Amygdala (tissue), 56 donors: ENCODE measurements around the gene SASH3.

Experiments
- DNase-seq, 56 donors: peaks; one replicate each; lab custom pipeline; 2025; lab: John Stamatoyannopoulos, UW

SASH3 gene

DNA sequence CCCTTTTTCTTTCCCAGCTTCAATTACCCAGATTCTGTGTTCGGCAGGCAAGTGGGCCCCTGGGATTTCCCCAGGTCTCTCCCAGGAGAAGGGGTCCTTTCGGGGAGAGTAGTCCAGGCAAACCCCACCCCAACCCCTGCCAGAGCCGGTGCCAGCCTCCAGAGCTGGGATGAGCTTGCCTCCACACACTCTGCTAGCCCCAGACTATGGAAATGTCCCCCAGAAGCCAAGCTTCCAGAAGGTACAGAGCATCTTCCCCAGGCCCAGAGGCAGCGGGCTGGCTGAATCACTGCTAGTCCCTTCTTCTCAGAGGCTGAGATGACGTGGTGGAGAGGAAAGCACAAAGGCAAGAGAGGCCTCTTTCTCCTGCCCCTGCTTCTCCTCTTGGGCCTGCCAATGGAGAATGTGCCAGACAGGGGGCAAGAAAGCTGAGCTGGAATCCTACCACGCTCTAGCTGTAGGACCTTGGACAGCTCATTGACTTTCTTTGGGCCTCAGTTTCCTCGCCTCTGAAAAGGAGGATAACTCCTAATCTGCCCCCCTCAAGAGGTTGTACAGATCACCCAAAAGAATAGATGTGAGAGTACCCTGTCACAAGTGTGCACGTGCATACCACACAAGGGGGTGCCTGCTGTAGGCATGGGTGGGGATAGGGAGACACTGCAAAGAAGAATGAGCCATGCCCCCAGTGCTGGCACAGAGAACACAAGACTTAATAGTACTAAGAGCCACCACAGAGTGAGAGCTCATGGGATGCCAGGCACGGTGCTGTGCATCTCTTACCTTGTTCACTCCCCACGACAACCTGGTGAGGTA lies 2.1 kb downstream of the SASH3 start:
- DNase-seq = no peak

DNA sequence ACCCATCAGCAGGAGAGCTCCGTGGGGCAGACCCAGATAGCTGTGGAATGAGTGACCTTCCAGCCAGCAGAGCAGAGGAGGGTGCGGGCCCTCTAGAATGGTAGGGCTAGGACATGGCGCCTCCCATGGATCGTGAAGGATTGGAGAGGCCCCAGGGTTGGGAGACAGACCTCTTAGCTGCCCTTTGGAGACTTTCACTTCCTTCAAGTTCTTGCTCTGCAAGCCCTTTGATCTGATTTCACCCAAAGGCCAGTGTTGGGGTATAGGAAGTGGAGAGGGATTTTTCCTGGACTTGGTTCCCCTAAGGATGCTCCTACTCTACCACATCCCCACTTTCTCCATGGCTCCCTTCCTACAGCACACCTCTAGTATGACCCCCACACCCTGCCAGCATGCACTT lies 3.0 kb downstream of the SASH3 start:
- no peak for DNase-seq

DNA sequence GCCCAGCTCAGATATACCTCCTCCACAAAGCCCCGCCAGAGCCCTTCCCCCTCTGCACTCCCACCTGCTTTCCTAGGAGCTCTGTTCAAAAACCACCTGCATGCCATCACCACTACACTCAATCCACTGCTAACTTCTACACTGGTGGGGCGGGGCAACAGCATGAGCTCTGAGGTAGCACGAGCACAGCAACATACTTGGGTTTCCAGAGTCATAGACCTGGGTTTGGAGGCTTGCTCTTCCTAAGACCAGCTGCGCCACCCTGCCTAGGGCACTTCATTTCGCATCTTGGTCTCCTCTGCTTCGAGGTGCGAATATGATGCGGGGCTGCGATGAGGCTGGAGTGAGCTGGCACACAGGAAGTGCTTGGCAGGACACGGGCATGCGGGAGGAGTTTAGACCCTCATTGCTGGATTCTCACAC lies 3.6 kb downstream of the SASH3 start:
- DNase-seq = no peak

DNA sequence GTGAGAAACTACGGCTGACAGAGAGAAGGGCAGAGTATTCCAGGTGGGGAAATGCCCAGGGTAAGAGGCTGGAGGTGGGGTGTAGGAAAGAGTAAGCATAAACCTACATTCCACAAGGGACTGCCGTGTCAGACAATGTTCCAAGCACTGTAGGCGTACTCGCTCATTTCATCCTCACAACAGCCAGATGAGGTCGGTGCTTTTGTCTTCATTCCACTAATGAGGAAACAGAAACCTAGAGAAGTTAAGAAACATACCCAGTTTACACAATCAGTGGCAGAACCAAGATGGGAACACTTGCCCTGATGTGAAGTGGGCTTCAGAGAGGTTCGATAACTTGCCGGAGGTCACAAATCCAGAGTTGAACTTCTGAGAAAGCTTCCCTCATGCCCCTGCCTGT lies 4.6 kb downstream of the SASH3 start:
- DNase-seq = no peak

DNA sequence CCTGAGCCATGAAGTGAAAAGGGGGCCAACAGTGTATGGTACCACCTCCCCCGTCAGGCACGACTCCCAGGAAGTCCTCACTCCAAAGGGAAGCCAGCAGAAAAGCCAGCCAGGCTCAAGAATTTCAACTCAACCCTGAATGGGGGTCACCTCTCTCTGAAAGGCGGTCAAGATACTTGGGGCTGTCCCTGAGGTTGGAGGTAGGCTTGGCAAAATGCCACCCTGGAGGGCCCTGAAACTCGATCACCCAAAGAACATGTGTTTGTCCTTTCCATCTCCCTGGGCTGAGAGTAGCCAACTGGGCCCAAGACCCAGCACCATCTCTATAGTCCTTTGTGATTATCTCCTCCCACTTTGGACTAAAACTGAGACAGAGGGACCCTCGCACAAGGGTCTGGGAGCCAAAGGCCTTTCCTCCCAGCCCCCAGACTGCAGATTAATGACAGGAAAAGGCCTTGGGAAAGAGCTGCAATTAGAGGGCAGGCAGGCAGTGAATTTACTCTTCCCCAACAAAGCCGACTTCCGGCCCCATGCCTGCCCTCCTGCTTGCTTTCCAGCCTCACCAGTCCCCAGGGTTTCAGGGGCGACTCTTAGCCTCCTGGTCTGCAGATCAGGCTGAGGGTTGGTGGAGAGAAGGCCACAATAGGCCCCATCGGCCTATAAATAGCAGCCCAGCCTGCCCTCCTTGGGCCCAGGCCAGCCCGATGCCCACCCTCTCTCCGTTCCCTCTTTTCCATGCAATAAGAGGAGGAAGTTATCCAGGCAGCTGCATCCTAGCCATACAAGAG lies 5.6 kb downstream of the SASH3 start:
- no peak for DNase-seq

DNA sequence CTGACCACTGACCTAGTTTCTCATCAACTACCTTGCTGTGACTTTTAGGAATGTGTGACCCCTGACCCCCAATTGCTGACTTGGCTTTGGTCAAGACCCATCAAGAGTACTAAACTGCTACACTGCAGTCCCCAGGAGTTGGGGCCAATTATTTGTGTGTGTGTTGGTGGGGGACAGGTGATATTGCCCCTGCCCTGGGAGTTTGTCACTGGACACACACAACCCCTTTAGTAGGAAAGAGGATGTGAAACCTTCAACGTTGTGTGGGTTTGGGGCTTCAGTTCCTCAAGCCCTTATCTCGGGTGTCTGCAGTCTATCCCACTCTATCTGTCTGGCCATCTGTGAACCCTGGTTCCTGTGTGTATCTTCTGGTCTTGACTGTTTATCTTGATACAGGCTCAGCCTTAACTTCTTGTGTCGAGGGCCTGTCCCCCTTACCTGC lies 6.5 kb downstream of the SASH3 start:
- peak in 1 of 56 donors; percentile 5 for DNase-seq

DNA sequence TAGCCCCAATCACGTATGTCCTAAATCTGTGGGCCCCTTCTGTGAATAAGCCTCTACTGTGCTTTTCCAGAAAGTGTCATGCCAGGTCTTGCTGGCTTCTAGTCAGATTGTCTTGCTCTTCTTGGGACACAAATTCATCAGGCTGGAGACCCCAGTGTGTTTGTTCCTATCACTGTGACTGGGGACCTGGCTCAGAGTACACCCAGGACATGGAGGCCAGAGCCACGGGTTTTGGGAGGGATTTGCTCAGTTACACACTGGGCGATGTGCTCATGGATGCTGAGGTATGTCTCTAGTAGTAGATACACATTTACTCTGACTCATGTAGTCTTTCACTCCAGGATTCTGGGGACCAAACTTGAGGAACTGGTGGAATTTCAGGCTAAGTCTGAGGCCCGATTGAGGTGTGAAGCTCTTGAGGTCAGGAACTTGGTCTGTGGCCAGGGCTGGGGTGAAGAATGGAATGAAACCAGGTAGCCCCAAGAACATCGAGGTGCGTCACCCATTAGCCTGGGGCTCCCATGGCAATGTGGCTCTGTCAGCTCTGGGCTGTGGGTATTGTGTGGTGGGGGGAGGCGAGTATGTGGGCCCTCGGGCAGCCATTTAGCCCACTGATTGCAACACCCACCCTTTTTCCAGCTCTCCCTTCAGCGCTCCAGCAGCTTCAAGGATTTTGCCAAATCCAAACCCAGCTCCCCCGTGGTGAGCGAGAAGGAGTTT lies 7.7 kb downstream of the SASH3 start:
- no peak for DNase-seq

DNA sequence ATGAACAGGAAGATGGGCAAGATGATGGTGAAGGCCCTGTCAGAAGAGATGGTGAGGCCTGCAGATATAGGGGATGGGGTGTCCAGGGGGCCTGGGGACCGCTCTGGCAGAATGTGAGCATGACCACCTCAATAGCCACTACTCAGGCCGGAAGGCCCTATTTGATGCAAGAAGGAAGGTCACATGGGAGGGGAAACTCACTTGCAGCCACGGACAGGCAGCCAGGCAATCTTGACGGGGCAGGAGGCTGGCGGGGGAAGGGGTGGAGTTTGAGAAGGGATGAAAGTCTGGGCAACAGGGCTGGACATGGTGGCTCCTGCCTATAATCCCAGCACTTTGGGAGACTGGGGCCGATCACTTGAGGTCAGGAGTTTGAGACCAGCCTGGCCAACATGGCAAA lies 8.8 kb downstream of the SASH3 start:
- DNase-seq = no peak

DNA sequence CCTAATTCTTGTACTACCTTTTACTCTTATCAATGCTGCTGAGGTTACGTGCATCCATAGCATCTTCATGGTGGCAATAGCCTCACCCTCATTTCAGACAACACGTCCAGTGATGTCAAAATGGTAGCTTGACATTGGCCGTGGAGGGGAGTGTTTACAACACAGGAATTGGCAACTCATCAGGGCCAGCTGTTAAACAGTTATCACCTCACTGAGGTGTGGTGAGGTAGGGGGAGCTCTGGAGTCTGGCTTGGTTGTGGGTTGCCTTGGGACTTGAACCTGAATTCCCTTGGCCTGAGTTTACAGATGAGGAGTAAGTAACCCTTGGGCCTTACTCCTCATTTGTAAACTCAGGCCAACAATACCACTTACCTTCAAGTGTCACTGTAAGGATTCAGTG lies 10.4 kb downstream of the SASH3 start:
- no peak for DNase-seq

DNA sequence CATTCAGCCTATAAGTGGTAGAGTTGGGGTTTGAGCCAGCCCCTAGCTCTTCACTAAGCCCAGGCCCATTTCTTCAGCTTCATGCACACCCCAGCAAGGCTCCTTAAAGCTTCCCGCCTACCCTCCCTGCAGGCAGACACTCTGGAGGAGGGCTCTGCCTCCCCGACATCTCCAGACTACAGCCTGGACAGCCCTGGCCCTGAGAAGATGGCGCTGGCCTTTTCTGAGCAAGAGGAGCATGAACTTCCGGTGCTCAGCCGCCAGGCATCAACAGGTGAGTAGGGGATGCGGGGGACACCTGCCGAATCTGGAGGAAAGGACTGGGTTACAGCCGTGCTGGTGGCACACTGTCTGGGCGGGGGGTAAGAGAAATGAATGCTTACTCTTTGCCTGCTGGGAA lies 11.1 kb downstream of the SASH3 start:
- no peak for DNase-seq

DNA sequence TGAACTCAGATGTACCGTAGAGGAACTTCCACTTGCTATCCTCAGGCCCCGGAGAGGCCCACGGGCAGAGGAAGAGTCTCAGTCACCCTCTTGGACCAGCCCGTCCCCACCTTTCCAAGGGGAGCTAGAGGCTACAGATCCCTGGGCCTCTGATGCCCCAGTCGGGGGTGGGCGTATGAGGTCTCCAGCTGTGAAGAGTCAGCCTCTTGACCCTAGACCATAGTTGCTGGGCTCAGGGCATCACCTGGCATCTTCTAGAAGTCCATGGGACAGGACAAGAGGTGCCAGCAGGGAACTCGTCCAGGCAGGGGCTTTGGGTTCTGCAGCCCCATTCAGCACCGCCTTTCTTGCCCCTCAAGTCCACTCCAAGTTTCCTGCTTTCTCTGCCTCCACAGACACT lies 11.6 kb downstream of the SASH3 start:
- no peak for DNase-seq

DNA sequence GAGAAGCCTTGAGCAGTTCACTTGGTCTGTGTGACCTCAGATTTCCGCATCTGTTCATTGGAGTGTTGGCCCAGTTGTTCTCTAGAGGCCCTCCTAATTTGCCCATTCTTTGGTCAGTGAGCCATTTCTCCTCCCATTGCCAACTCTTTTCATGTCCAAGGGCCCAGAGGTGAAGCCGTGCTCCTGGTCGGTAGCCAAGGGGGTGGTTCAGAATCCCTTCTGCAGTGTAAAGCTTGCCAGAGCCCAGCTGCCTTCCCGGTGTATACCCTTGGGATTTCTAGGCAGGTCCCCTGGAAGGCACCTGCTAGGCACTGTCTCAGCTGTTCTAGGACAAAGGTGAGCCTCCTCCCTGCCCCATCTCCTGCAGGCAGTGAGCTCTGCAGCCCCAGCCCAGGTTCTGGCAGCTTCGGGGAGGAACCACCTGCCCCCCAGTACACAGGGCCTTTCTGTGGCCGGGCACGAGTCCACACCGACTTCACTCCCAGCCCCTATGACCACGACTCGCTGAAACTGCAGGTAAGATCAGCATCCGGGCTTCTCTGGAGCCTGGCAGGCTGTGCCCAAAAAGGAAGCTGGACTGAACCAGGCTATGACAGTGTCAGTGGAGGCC lies 12.3 kb downstream of the SASH3 start:
- DNase-seq = no peak

DNA sequence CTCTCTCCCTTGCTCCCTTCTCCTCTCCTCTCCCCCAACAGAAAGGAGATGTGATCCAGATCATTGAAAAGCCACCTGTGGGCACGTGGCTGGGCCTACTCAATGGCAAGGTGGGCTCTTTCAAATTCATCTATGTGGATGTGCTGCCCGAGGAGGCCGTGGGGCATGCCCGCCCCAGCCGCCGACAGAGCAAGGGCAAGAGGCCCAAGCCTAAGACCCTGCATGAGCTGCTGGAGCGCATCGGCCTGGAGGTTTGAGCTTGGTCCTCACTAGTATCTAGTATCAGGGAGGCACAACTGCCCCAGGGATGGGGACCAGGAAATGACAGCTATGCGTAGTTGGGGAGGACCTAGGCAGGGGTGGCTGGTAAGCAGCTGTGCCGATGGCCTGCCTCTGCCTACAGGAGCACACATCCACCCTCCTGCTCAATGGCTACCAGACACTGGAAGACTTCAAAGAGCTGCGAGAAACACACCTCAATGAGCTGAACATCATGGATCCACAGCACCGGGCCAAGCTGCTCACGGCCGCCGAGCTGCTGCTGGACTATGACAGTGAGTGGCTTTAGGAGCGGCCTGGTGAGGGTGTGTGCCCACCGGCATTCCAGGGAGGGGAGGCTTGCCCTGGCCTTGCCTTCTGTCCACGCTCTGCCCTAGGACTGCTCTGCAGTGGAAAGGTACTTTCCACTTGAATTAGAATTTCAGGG lies 13.0 kb downstream of the SASH3 start:
- DNase-seq = no peak

DNA sequence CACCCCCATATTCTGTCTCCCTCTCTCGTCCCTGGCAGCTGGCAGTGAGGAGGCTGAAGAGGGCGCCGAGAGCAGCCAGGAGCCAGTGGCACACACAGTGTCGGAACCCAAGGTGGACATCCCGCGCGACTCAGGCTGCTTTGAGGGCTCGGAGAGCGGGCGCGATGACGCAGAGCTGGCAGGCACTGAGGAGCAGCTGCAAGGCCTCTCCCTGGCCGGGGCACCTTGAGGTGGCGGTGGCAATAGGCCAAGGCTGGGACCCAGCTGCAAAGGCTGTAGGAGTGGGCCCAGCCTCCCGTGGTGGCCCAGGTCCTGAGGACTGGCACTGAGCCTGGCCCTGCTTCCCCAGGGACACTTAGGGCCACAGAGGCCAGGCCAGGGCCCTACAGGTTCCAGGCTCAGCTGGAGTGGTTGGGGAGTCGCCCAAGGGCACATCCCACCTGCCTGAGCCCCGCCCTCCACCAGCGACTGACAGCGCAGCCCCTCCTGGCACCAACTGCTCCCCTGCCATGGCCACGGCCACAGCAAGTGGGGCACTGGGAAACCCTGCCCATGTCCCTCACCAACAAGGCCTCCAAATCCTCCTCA lies 13.9 kb downstream of the SASH3 start:
- DNase-seq = peak in 2 of 56 donors; percentile 5 to 17

DNA sequence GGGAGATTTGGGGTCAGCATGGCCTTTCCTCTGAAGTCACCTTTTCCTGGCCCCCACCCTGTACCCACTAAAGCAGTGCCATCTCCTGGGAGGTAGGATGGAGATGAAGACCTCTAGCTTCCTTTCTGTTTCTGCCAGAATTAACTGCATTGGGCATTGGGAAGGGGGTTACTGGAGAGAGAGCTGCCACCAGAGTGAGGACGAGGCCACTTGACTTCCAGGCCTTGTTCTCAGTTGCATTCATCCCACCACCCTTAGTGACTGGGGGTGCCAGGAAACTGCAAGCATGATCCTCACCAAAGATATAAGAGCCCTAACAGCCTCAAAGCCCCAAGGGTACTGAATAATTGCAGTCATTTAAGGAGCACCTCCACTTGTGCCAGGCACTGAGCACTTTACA lies 15.8 kb downstream of the SASH3 start:
- DNase-seq = no peak

DNA sequence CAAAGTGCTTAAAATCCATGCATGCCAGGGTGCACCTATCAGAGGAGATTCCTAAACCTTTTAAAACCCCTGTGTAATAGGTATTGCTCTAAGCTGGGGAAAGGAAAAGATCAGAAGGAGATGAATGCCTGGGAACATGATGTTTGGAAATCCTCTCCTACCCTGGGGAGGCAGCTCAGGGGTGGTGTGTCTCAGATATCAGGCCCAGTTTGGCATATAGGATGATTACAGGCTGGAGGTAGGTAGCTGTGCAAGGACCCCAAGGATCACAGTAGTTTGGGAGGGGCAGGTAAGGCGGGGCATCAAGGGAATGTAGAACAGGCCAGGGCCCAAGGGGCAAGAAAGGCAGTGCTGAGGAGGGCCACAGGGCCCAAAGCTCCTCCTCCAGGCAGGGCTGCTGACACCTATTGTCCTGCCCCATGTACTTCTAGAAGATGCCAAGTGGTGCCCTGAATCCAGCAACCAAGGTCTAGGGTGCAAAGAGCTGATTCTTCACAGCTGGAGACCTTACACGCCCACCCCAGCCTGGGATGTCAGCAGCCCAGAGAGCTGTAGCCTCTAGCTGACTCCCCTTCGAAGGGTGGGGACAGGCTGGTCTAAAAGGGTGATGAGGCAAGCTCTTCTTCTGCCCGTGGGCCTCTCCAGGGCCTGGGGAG lies 17.6 kb downstream of the SASH3 start:
- DNase-seq = no peak

DNA sequence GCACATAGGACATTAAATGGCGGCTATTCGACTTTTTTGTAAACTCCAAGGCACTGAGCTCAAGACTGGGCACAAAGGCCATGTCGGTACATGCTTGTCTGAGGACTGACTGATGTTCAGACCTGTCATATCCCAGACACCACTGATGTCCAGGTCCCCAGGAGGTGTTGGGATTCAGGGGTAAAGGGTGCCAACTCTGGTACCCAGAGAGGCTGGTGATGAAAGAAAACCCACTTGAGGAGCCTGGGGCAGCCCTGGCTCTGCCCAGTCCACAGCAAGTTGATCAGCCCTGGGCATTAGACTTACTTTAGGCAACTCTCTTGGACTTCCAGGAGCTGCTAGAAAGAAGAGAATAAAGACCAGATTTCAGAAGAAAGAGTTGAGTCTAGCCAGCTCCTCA lies 18.7 kb downstream of the SASH3 start:
- no peak for DNase-seq

DNA sequence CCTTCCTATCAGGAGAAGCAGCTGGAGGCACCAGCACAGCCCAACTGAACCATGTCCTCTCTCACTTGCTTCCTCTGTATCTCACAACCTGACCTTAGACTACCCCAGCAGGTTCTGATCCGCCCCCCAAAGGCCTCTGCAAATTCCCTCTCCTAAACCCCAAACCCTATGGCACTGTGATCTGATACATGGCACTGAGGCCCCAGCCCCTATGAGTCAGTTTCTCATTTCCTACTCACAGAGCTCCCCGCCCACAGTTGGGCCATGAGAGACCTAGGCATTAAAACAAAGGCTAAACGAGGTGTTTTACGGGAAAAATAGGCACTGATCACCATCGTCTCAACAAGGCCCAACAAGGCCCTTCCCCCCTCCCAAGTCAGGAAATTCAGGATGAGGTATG lies 19.1 kb downstream of the SASH3 start:
- no peak for DNase-seq

DNA sequence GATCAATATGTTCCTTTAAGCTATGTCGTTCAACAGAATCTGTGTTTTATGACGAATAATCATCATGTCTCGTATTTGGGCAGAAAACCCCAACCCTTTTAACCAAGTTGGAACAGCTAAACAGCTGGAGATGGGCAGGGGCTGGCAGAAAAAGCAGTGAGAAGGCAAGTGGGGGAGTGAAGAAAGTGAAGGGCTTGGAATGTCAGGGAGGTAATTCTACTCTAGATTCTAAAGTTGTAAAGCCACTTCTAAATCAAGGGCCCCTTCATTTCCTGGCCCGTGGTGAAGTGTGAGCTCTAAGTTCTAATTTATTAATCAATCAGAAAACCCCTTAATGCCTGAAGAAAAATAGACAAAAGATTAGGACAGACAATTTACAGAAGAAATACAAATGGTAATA lies 20.4 kb downstream of the SASH3 start:
- no peak for DNase-seq
